HuH-7 (cell line): ENCODE measurements around the gene KCNQ5.

Experiments used
- DNase-seq: peaks from one replicate; pipeline ENCODE4 v3.0.0; 2011; ENCODE audit warnings: low spot score

Gene KCNQ5

GRCh38 chr6:72798196-72798595 lies 176.3 kb downstream of the KCNQ5 start:
- DNase-seq: no peak

GRCh38 chr6:72809746-72810379 lies 188.0 kb downstream of the KCNQ5 start:
- no peak for DNase-seq

GRCh38 chr6:72810571-72811280 lies 188.9 kb downstream of the KCNQ5 start:
- no peak for DNase-seq

DNA sequence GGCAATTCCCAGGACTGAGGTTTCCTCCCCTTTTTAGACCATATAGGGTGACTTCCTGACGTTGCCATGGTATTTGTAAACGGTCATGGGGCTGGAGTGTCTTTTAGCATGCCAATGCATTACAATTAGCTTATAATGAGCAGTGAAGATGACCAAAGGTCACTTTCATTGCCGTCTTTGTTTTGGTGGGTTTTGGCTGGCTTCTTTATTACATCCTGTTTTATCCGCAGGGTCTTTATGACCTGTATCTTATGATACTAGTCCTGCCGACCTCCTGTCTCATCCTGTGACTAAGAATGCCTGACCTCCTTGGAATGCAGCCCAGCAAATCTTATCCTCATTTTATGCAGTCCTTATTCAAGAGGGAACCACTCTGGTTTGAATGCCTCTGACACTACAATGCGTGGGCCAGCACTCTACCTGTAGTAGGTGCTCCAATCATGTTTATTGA lies 190.1 kb downstream of the KCNQ5 start:
- no peak for DNase-seq

- DNase-seq: no peak
Measured at GRCh38 chr6:72813807-72814596, 192.1 kb downstream of the KCNQ5 start.

- no peak for DNase-seq
Measured at GRCh38 chr6:72816022-72816421, 194.2 kb downstream of the KCNQ5 start.

DNA sequence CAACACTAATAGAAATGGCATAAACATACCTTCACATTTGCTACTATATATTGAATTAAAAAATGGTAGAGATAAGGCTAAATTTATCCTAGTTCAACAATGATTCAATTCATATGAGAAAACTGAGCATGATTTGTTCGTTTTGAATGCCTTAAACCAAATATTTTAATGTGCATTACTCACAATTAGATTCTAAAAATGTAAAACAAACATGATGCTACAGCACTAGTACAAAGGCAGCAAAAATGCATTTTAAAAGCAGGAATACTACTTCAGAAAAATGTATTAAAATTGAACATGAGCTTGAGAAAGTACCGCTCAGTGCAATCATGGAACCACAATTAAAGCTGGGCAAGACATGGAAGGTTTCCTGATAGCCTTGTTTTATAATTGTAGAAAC lies 195.3 kb downstream of the KCNQ5 start:
- no peak for DNase-seq

DNA sequence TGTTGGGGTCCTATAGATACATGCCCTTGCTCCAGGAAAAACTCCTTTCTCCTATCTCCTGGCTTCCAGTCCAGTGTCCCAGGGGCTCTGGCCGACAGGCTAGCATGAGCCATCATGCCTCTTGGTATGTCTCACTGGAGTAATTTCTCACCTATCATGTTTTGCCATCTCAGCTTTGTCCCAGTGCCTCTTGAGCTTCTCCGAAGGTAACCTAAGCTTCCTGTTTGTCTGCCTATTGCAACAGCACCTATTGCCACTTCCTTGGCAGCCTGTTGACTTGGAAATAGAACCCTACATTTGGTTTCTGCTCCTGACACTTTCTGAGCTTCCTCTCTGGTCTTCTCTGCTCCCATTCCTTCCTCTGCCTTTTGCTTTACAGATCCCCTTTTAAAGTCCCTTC lies 197.7 kb downstream of the KCNQ5 start:
- no peak for DNase-seq

DNA sequence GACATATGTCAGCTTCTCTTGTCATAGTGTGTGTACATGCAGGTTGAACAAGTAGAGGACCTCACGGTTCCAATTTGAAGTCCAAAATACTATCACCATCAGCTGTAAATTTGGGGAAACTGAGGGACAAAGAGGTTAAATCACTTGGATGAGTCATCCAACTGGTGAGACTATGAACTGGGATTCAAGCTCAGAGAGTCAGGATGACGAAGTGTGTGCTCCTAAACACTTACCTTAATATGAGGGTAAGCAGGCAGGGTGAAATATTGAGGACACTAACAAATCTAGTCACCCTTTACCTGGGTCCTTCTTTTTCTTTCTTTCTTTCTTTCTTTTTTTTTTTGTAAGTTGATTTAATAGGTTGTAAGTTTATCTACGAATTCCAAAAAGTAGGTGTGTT lies 198.3 kb downstream of the KCNQ5 start:
- DNase-seq: no peak

GRCh38 chr6:72820906-72821305 lies 199.0 kb downstream of the KCNQ5 start:
- DNase-seq: no peak

GRCh38 chr6:72822023-72822422 lies 200.2 kb downstream of the KCNQ5 start:
- no peak for DNase-seq

- no peak for DNase-seq
Measured at GRCh38 chr6:72822691-72823090, 200.8 kb downstream of the KCNQ5 start.

DNA sequence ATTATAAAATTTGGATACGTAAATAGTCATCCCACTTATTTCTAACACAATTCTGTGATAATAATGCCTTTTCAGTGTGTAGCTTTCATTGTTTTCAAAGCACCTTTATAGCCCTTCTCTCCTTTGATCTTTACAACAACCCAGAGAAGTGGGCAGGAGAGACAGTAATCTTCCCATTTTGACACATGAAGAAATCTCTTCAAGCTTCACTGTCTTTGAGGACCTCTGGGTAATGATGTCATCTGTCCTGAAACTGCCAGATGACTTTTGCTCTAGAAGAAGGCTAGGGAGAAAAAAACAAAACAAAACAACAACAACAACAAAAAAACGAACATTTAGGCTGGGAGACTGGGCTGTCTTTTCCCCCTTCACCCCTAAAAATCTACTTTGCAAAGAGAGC lies 203.0 kb downstream of the KCNQ5 start:
- no peak for DNase-seq

GRCh38 chr6:72825315-72825911 lies 203.5 kb downstream of the KCNQ5 start:
- DNase-seq: no peak

GRCh38 chr6:72826037-72826436 lies 204.2 kb downstream of the KCNQ5 start:
- no peak for DNase-seq

DNA sequence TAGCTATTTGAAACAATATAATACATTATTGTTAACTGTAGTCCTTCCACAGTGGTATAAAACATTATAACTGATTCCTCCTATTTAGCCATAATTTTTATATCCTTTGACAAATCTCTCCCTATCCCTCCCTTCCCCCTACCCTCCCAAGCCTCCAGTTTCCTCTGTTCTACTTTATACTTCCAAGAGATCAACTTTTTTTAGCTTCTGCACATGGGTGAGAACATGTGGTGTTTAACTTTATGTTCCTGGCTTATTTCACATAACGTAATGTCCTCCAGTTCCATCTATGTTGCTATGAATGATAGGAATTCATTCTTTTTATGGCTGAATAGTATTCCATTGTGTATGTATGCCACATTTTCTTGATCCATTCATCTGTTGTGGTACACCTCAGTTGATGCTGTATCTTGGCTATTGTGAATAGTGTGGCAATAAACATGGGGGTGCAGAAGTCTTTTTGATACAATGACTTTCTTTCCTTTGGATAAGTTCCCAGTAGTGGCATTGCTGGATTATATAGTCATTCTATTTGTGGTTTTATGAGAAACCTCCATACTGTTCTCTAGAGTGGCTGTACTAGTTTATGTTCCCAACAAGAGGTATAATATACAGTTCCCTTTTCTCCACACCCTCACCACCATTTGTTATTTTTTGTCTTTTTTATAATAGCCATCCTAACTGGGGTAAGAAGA lies 205.0 kb downstream of the KCNQ5 start:
- DNase-seq: no peak

GRCh38 chr6:72828904-72829303 lies 207.0 kb downstream of the KCNQ5 start:
- DNase-seq: no peak

- no peak for DNase-seq
Measured at GRCh38 chr6:72832271-72832670, 210.4 kb downstream of the KCNQ5 start.

GRCh38 chr6:72835749-72836148 lies 213.9 kb downstream of the KCNQ5 start:
- DNase-seq: no peak

- DNase-seq: no peak
Measured at GRCh38 chr6:72836971-72837370, 215.1 kb downstream of the KCNQ5 start.

DNA sequence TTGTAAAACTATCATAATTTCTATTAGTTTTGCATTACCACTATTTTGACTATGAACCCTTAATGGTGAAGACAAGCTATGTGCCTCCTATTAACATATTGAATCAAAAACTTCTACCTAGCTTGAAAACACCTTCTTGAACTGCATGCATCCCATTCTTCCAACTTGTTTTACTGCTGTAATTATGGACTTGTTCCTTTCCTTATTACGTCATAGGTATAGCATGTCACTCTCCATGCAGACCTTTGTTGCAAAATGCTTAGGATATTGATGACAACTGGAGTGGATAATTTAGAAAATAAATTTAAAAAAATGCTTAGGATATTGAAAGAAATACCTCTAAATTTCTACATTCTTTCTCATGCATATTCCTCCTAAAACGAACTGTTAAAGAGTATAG lies 219.3 kb downstream of the KCNQ5 start:
- DNase-seq: no peak

DNA sequence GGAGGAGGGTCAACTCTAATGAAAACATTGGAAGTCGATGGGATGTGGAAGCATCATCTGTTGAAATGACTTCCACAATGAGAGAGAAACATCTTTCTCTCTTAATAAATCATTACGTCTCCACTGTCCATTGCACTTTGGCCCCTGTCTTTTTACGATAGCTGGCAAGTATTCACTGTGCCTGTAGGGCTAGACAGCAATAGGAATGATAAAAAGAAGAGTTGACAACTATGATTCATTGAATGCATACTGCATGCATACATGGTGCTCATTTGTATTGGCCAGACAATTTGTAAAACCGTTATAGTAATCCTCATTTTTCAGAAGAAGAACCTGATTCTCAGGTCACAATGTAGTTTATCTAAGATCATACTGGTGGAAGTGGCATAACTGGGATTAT lies 220.3 kb downstream of the KCNQ5 start:
- no peak for DNase-seq
